IMR-90 (cell line): ENCODE results near the gene B4GALT1.

Experiments
- CEBPB ChIP-seq: IDR thresholded peaks from 2 replicates; pipeline ENCODE4 v1.6.1; 2012; ENCODE audit warnings: low read depth, low read length, improper control_type of control experiment
- MAZ ChIP-seq: IDR thresholded peaks from 2 replicates; pipeline ENCODE4 v1.6.1; 2012; ENCODE audit warnings: low read depth, mild to moderate bottlenecking, low read length, improper control_type of control experiment, moderate library complexity, borderline replicate concordance
- MXI1 ChIP-seq: IDR thresholded peaks from 2 replicates; pipeline ENCODE4 v1.6.1; 2012; ENCODE audit warnings: low read depth, mild to moderate bottlenecking, low read length, moderate library complexity, borderline replicate concordance
- POLR2A ChIP-seq: IDR thresholded peaks from 2 replicates; pipeline ENCODE4 v1.6.1; 2012; ENCODE audit warnings: mild to moderate bottlenecking, low read depth, low read length
- RCOR1 ChIP-seq: IDR thresholded peaks from 2 replicates; pipeline ENCODE4 v1.6.1; 2012; ENCODE audit warnings: mild to moderate bottlenecking, low read length, improper control_type of control experiment; ENCODE audit not compliant: insufficient replicate concordance
- RFX5 ChIP-seq: IDR thresholded peaks from 2 replicates; pipeline ENCODE4 v1.8.0; 2012; ENCODE audit warnings: low read depth, mild to moderate bottlenecking, low read length, moderate library complexity
- TF ChIP-seq, protein P1 (sequence below): conservative IDR thresholded peaks from 2 replicates; pipeline ENCODE4 v1.5.1; 2012; ENCODE audit warnings: mild to moderate bottlenecking, low read depth, low read length, improper control_type of control experiment

DNA sequence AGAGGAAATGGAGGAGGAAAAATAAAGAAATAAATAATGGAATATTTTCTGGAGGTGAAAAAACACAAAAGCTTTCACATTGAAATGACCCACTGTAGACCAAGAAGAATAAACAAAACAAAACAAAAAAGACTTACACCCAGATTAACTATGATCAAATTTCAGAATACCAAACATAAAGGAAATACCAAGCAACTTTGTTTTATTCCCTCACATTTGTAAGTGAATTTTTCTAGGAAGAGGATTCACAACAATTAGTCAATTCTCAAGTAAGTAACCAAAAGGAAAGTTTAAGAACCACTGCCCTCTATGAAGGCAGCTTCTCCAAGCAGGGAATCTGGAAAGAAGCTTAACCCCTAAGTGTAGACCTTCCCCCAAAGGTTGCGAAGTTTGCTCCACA lies 29.6 kb upstream of the B4GALT1 start:
- TF ChIP-seq, protein P1, sequence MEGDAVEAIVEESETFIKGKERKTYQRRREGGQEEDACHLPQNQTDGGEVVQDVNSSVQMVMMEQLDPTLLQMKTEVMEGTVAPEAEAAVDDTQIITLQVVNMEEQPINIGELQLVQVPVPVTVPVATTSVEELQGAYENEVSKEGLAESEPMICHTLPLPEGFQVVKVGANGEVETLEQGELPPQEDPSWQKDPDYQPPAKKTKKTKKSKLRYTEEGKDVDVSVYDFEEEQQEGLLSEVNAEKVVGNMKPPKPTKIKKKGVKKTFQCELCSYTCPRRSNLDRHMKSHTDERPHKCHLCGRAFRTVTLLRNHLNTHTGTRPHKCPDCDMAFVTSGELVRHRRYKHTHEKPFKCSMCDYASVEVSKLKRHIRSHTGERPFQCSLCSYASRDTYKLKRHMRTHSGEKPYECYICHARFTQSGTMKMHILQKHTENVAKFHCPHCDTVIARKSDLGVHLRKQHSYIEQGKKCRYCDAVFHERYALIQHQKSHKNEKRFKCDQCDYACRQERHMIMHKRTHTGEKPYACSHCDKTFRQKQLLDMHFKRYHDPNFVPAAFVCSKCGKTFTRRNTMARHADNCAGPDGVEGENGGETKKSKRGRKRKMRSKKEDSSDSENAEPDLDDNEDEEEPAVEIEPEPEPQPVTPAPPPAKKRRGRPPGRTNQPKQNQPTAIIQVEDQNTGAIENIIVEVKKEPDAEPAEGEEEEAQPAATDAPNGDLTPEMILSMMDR: no peak
- no peak for TF ChIP-seq CEBPB
- TF ChIP-seq MXI1: no peak
- TF ChIP-seq POLR2A: no peak
- no peak for TF ChIP-seq MAZ
- TF ChIP-seq RCOR1: no peak
- TF ChIP-seq RFX5: no peak
